GM11168 (cell line): ENCODE data around the gene UBAP1L.
"Not testable (repeated sequence)": the region's sequence is repeated elsewhere in the genome, so short reads cannot be mapped to it uniquely, and the experiment has no call there.

ENCODE experiments used
- in situ Hi-C: fragments of 300-500 bp; cut with MboI; formaldehyde crosslinking; loops from one replicate; pipeline ENCODE4 v1.12.0; 2022; ENCODE audit warnings: low sequenced_read_pairs; ENCODE audit not compliant: unreplicated experiment

Gene UBAP1L

DNA sequence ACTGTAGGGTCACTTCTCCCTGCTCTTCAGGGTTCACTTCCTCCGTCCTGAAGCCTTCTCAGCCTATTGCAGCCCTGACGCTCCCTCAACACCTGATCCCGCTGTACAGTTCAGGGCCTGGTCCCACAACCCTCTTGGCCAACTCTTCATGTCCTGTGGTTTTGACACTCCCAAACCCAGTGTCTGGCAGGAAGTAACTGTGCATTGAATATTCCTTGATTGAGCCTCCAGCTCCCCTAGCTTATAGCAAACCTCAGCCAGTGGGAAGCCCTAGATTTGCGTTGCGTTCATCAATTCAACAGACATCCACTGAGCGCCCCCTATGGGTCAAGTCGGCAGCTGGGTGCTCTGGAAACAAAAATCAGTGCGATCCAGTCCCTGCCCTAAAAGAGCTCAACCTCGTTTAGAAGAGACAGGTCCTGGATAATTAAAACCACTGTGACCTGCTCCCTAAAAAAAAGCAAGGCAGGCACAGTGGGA, 13.5 kb downstream of the UBAP1L start:
- in situ Hi-C loops = no loop called here

DNA sequence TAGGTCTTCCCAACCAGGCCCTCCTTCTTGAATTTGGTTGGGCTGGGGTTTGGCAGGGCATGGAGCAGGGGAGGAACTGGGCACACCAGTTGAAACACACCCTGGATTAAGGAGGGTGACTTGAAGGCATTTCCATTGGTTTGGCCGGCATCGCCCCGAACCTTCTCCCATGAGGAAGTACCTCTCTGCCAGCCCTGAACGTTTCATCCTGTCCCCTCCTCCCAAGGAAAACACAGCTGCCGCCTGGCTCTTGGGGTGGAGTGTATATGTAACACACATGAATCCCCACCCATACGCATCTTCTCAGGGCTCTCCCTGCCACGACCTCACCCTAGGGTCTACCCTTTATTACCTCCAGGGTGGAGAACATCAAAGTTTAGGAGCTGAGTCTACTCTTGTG, 14.6 kb downstream of the UBAP1L start:
- in situ Hi-C loops = no loop called here

DNA sequence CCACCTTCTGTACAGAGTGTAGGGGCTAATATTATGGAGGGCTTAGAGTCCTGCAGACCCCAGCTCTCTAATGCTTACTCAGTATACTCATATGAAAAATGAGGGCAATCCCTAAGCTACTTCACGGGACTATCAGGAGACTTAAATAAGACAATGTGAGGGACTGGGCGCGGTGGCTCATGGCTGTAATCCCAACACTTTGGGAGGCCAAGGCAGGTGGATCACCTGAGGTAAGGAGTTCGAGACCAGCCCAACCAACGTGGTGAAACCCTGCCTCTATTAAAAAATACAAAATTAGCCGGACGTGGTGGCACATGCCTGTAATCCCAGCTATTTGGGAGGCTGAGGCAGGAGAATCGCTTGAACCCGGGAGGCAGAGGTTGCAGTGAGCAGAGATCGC, 15.2 kb downstream of the UBAP1L start:
- in situ Hi-C loops = not testable (repeated sequence)

DNA sequence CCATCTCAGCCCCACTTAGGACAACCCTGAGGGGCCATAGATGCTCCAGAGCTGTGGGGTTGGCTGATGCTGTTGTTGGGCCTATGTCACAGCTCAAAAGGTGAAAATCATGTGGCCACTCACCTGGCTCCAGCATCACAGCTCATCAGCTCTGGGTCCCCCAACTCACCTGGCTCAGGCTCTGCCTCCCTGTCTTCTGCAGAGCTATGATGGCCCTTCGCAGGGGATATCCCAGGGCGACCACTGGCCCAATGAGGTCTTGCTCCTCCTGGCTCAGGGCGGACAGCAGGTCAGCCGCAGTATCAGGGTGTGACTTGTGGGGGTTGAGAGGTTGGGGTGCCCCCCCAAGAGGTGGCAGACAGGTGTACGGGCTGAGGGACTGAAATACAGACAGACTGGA, 15.7 kb downstream of the UBAP1L start:
- in situ Hi-C loops = no loop called here

DNA sequence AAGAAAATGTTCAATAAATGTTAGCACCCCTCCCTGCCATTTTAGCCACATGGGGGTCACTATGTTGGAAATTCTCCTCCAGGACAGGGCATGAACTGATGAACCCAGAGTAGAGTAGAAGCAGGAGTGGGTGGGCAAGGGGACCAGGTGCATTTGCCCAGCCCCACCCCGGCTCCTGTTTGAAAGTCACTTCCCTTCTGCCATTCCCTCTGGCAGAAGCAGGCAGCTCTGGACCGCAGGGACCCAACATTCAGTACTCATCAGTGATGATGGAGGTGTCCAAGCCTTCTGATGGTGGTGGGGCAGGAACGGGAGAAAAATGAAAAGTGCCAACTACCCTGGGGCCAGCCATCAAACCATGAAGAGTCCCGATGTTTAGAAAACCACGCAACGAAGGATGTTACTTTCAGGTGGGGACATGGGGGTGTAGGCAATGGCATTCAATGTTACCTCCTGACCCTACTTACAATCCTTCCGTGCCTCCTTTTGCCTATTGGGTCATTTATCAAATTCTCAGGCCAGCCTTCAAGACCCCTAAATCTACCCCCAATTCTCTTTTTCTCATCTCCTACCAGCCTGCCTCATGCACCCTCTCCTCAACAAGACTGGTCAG, 17.2 kb downstream of the UBAP1L start:
- in situ Hi-C loops = no loop called here

- in situ Hi-C loops = no loop called here
These were observed 18.3 kb downstream of the UBAP1L start for GRCh38 chr15:65096481-65097385.

DNA sequence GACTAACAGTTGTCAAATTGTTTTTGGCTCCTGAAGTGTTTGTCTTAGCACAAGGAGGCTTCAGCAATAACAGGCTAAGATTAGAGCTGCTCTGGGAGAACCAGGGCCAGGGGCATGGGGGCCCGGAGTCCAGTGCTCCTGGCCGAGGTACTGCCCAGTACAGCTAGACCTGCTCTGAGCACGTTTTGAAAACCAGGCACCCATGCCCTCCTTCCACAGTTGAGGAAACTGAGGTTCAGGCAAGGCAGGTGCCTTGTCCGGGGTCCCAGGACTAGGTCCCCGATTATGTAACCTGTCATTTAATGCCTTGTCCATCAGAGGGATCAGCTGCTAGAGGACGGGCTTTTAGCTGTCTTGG, 19.3 kb downstream of the UBAP1L start:
- in situ Hi-C loops = no loop called here

- in situ Hi-C loops = no loop called here
These were observed 19.8 kb downstream of the UBAP1L start for GRCh38 chr15:65095011-65095746.

DNA sequence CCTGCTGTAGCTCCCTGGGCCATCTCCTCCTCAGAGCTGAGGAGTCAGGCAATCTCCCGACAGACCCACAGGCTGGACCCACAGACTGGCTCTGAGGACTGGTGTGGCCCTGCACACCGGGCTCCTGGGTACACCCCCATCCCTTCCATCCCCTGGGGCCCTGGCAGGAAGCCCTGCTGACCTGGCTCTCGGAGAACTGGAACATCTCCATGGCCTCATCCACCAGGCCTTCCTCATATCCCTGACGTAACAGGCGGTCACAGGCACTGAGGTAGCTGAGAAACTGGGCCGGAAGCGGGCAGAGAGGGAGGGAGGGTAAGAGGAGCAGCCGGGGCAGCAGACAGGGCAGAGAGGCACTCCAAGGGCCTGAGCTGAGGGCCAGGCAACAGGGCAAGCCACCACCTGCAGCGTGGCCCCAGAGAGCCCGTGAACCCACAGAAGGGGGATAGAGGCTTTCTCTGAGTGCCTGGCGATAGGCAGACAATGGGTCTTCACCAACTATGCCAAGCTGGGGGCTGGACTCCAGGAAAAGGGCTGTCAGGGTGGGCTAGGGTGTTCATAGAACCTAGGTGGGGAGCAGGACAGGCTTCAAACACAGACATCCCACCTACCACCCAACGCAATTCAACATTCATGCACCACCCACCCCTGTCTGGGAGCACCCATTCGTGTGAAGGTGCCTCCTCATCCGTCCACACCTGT, 20.6 kb downstream of the UBAP1L start:
- in situ Hi-C loops = no loop called here

DNA sequence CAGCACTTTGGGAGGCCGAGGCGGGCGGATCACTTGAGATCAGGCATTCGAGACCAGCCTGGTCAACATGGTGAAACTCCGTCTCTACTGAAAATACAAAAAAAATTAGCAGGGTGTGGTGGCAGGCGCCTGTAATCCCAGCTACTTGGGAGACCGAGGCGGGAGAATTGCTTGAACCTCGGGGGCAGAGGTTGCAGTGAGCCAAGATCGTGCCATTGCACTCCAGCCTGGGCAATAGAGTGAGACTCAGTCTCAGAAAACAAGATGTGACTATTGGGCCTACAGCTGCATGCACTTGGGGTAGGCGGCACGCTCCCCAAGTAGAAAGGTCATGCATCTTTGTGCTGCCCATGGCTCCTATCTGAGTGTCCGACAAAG, 21.2 kb downstream of the UBAP1L start:
- in situ Hi-C loops = not testable (repeated sequence)

DNA sequence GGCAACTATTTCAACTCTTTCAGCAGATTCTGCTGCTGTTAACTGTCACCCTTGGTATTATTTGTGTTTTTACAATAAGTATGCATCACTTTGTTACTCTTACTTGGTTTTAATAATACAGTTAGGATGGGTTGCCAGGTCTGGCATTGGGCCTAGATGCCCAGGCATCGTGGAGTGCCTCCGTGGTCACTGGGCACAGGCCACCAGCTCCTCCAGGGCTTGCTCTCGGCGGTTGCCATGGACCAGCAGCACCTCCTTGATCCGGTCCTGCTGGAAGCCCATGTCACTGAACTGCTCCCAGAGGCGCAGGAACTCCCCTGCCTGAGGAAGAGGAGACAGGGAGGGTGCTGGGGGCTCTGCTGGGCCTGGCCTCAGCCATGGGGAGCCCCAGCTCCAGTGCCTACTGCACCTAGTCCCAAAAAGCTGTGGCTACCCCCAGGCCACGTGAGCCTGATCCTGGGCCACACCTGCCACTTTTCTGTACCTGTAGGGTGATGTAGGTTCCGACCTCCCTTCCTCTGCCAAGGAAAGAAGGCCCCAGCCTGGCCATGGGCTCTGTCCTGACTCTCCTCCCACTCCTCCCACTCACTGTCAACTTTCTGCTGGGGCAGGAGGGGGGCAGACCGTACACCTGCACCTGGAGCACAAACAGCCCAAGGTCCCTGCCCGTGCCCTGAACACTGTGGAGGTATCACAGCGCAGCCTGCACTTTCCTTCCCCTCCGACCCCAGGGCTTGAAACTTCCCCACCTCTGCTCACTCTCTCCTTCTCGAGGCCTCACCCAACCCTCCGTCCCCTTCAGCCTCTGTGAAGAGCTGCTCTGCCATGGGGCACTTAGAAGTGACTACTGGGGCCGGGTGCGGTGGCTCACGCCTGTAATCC, 21.8 kb downstream of the UBAP1L start:
- in situ Hi-C loops = no loop called here

DNA sequence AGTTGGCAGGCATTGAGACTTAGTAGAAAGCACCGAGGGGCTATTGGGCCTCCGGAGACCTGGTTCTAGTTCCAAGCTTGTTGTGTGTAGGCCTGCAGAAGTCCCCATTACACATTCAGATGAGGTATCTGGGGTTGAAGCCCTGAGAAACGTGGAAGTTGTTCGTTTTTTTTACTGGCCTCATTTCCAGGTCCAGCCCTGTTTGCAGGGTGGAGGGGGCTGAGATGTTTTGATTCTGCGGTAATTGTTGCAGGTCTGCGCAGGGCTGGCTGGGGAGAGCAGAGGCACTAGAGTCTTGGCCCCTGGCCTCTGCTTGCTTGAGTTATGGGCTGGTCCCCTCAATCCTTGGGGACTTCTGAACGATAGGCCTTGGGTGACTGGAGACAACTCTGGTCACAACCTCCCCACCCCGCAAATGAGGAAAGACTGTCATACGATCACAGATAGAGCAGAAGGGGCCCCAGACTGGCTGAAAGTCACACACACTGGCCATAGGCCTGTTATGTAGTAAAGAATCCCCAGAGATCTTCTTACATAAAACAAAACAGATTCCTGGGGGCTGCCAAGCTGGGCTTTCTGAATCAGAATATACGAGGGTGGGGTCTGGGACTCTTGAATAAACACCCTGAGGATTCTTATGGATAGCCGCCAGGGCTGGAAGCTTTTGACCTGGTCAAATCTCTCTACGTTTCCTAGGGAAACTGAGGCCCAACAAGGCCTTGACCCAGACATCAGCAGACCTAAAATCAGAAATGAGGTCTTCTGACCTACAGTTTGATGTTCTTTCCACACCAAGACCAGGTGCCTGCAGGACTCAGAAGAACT, 22.8 kb downstream of the UBAP1L start:
- in situ Hi-C loops = no loop called here

DNA sequence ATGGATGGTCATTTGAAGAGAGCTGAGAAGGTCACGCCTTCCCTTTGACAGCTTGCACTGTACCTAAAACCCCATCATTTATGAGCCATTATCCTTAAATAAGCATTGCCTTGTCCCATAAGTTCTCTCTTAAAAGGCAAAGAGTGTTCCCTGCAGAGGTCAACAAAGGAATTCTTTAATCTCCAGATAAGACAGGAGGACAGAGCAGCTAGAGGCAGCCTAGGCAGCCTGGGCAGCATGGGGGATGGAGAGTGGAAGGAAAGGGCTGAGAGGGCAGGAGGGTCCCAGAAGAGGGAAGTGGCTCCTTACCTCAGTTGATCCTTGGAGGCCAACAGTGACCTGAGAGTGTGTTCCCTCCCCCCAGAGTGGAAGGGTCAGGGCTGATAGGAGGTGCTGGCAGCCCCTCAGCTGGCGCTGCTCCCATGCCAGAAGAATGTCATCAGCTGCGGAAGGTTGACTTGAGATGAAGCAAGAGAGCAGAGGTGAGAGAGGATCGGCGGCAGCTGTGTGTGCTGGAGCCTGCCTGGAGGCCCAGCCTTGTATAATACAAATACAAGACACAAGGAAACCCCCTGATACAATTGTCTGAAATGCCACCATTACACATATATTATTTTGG, 25.7 kb downstream of the UBAP1L start:
- in situ Hi-C loops = no loop called here

DNA sequence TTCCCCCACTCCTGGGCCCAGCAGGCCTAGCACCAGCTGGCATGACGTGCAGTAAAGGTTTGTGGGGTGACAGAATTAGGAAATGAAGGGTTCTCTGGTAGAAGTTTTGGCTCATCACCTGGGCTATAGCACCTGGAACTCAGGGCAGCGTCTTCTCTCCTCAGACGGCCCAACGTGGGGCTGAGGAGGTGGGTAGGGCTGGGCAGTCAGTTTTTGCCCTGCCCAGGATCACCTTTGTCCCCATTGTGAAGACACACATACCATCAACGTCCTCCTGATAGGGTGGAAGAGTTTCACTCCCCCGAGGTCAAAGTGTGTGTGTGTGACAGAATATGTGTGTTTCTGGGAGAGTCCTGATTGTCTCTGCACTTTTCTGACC, 26.4 kb downstream of the UBAP1L start:
- in situ Hi-C loops = no loop called here

GRCh38 chr15:65087873-65088642, 26.9 kb downstream of the UBAP1L start:
- in situ Hi-C loops = no loop called here

DNA sequence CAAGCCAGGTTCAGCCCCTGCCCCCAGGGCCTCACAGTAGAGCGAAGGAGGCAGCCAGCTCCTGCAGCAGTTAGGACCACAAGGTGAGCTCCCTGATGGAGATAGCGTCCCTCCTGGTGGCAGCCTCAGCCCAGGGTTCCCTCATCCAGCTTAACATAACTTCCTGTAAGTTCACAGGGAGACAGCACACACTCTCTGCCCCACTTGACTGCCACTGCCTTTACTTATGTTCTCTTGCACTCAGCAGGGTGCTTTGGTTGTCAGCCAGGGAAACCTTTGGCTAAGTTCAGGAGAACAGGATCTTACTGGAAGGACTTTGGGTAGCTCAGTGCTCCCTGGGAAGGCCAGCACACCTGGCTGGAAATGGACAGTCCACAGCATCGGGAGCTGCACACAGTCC, 27.6 kb downstream of the UBAP1L start:
- in situ Hi-C loops = no loop called here

GRCh38 chr15:65086680-65087111, 28.3 kb downstream of the UBAP1L start:
- in situ Hi-C loops = no loop called here
